ENCODE data around the gene INS.

Gene INS

GRCh38 chr11:2164081-2164480, 3.1 kb upstream of the INS start:
- DNase-seq = no peak

DNA sequence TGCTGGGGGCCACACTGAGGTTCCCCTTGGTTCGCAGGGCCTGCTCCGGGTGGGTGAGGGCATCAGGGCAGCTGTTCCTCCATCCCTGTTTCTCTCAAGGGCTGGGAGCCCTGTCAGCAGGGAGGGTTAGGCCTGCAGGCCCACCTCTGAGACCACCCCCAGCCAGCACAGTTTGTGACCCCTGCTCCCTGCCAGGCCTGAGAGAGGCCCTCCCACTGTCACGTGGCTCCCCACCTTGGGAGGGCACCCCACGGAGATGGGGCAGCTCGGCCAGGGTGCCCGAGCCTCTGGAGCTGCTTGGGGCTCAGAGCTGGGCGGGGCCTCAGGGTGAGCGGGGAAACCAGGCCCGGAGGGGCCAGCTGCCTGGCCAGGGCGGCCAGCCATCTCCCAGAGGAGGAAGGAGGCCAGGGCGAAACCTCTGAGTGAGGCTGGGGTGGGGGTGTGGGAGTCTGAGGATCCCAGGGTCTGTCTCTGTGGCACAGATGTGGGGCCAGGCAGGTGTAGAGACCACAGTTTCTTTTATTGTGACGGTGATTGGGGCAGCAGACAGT, 2.5 kb upstream of the INS start:
- DNase-seq = no peak

DNA sequence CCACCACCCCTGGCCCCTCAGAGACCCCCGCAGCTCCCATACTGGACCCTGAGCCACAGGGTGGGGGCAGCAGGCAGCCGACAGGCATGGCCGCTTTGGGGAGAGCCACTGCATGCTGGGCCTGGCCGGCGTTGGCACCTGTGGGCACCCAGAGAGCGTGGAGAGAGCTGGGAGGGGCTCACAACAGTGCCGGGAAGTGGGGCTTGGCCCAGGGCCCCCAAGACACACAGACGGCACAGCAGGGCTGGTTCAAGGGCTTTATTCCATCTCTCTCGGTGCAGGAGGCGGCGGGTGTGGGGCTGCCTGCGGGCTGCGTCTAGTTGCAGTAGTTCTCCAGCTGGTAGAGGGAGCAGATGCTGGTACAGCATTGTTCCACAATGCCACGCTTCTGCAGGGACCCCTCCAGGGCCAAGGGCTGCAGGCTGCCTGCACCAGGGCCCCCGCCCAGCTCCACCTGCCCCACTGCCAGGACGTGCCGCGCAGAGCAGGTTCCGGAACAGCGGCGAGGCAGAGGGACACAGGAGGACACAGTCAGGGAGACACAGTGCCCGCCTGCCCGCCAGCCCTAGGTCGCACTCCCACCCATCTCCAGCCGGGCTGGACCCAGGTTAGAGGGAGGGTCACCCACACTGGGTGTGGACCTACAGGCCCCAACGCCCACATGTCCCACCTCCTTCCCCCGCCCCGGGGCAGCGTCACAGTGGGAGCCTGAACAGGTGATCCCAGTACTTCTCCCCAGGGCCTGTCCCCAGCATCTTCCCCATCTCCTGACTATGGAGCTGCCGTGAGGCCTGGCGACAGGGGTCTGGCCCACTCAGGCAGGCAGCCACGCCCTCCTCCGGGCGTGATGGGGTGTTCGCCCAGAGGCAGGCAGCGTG, 1.2 kb downstream of the INS start:
- no peak for DNase-seq

- no peak for DNase-seq
Observed at GRCh38 chr11:2158966-2159365, 2.0 kb downstream of the INS start.

DNA sequence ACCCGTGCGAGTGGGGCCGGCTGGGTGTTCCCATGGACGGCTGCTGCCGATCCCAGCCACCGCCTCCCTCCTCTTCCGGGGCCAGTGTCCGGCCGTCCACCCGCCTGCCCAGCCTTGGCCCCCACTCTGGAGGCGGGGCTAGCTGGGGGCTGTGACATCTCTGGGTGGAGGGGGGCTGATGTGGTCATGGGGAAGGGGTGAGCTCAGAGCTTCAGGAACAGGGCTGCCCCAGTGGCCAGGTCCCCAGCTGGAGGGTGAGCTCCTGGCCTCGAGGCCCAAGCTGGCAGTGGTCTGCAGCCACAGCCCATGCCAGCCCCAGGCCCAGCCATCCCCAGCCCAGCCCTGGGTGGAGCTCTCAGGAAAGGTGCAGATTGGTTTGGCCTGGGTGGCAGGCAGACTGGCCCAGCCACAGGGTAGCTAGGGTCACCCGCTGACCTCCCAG, 2.7 kb downstream of the INS start:
- DNase-seq = no peak

DNA sequence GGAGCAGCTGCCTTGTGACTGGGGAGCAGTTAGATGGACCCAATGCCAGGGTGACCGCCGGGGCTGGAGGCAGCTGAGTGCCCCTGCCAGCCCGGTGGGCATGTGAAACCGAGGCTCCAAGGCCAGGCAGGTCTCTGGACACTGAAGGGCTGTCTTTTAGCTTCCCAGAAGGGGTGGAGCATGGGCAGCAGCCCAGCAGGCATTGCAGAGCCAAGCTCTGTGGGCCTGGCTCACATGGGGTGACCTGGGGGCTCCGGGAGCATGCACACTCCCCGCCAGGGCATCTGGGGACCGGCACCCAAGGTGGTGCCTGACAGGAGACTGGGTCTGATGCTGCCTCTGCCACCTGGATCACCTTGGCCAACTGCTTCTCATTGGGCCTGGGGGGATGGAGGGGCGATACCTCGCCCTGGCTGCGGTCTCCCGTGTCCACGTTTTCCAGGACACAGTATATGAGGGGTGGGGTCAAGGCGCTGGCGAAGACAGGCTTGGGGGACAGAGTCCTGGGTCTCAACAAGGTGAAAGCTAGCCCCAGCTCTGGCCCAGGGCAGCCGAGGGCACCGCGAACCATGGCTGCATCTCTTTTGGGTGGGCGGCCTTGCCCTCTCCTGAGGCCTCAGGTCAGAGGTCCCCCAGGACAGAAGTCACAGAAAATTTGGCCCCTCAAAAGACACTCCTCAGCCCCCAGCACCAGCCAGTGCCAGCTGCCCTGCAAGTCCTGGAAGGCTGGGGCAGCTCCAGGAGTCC, 3.5 kb downstream of the INS start:
- DNase-seq = no peak

DNA sequence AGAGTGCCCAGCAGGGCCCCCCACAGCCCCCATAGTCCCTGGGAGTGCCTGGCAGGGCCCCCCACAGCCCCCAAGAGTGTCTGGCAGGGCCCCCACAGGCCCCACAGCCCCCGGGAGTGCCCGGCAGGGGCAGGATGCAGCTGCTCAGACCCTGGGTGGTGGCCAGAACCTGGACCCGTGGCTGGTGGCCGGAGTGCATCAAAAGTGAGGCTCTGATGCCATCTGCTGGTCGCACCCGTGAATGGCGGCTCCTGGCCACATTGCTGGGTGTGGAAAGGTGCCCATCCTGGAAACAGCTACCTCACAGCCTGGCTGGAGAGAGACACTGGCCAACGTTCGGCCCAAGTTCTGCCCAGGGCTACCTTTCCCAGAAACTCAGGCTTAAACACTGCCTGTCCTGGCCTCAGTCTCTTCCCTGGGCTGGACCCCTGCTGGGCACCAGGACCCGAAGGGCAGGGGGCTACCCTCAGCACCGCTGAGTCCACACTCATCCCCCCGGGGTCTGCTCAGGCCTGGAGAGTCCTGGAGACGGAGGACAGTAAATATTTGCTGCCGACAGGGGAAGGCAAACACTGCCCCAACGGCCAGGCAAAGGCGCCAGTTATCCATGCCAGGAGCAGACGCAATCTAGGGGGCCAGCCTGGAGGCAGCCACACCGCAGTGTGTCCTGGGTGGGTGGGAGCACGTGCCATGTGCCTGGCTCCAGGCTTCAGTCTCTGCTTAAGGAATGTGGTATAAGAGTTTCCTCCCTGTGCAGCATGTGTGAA, 4.4 kb downstream of the INS start:
- peak; percentile 83 for DNase-seq

DNA sequence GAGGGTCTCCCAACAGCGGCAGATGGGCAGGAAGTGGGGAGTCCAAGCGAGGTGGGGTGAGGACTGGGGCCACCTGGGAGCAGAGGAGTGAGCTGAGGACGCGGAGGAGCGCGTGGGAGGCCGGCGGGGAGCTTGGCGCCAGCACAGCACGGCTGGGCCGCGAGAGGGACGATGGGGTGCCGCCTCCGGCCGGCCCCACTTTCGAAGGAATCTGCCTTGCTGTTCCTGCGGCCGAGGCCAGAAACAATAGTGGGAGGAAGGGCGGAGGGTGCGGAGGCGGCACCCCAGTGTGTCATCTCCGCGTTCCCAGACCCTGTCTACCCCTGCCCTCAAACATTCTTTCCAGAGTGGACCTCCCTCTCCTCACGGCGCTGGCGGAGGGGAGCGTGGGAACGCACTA, 5.5 kb downstream of the INS start:
- DNase-seq = no peak

DNA sequence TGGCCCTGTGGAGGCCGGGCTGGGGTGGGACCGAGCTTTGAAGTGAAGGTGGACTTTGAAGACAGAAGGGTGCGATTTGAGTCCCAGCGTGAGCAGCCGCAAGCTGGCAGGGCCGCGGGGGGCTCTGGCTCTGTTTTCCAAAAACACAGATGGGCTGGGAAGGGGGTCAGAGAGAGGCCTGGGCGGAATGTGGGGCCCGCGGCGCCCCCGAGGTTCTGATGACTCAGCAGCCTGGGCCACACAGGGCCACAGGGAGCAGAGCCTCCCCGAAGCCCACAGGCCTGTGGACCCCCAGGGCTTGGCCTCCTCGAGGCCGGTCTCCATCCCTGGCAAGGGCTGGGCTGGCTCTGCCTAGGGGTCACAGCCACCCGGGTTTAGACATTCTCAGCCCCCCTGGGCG, 6.1 kb downstream of the INS start:
- no peak for DNase-seq

DNA sequence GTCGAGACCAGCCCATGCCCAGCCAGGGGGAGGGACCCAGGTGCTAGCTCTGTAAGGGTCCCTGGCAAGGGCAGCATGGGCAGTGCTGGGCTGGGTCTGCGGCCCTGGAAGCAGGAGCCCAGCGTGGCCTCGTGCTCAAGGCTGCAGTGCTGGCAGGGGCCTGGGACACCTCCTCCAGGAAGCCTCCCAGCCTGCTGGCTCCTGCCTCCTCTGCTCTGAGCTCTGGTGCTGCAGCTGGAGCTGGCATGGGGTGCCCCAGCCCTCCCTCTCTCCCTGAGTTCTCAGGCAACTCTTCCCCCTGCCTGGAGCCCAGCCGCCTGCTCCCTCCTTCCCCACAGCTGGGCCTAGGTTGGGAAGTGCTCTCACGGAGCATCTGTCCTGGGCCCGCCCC, 6.8 kb downstream of the INS start:
- DNase-seq = no peak

DNA sequence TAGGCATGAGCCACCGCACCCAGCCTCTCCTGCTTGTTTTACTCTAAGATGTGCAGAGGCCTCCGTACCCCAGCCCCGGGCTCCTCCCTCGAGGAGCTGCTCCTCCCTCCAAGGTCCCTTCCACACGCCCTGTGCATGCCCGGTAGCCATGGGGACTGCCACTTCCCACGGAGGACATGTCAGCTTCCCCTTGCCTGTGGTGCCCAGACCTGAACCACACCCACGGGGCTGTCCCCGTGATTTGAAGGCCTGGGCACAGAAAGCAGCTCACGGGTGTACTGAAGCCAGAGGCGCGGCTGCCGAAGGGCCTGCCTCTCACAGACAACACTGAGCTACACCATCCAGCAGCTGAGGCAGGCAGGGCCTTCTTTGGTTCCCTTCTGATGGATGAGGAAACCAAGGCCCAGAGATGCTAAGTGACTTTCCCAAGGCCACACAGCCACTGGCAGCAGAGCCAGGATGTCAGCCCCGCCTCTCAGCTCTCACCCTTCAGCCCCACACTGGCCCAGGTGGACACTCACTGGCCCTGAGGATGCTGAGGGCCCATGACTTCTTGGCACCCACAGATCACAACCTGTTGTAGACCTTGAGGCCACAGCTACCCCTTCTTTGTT, 7.3 kb downstream of the INS start:
- no peak for DNase-seq

DNA sequence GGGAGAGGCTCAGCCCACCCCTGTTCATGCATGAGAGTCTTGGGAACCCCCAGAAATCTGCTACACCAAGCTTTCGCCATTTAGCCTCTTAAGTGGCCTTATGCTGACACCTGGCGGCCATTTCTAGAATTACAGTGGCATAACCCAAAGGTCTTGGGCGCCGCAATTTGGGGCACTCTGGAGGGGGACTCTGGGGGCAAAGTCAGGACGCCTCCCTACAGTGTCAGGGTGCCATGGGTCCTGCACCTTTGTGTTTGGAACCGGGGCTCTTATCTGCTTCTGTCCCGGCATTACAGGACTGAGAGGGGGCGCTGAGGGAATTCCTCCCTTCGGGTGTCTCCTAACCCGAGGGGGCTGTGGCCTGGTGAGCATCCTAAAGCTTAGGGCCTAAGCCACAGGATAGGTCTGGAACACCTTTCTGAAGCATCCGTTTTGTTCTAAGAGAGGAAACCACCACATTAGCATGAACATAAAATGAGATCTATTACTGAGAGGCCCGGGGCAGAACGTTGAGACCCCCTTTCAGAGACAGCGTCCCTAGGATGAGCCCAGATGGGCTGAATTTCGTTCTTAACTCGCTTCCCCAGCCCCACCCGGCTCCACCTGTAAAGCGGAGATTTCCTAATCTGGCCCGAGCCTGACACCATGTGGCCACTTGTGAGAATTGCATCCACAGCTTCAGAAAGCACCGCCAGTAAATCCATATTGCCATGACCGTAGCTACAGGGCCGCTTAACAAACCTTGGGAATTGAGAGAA, 9.3 kb downstream of the INS start:
- peak; percentile 87 for DNase-seq

DNA sequence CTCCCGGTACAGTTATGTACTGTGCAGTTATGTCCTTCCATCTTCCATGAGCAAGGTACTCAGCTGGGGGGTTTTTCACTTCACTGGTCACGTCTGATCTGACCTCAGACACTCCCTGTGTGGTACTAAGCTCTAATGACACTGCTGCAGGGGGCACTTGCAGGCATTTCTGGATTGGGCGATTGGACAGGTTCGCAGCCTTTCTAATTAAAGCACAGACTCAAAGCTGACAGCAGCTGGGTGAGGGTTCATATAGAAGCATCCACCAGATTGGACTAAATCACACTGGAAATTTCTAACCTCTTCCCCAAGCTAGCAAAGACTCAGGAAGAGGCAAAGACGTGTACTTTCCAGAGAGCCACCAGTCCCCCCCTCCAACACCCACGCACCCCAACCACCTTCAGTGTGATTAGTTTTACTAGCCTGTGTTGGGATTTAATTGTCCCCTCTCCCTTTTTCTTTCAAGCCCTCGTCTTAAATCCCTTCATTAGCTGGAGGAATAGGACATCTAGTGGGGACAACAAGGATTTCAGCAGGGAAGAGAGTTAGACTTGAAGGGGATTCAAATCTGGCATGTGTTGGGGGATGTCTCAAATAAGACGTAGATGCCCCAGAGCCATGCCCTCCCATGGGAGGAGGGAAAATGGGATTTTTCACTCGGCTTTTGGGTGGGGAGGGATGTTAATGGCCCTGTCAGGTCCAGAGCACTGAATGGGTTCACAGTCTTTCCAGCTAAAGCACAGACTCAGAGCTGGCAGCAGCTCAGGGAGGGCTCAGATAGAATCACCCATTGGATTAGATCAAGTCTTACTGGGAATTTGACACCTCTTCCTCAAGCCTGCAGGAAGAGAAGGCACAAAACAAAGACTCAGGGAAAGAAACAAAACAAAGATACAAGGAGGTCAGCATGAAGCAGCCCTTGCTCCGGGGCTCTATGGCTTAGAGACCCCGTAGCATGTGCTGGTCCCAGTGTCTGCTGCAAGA, 10.9 kb downstream of the INS start:
- DNase-seq = no peak

DNA sequence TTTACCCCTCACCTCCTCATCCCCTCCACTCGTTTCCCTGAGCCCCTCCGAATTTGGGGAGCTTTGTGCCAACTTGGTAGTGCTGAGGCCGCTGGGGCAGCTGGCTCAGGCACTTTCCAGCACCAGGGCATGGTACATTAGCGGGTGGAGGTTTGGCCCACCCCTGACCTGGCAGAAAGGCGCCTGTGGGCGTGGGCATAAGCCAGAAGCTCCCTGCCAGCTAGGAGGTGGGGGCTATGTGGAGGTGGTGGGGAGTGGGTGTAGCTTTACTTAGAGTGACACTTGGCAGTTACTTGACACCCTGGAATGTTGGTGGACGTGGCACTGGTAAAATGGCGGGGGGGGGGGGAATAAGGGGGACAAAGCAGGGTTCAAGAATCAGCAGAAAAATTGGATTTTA, 11.5 kb downstream of the INS start:
- DNase-seq = peak; percentile 69

DNA sequence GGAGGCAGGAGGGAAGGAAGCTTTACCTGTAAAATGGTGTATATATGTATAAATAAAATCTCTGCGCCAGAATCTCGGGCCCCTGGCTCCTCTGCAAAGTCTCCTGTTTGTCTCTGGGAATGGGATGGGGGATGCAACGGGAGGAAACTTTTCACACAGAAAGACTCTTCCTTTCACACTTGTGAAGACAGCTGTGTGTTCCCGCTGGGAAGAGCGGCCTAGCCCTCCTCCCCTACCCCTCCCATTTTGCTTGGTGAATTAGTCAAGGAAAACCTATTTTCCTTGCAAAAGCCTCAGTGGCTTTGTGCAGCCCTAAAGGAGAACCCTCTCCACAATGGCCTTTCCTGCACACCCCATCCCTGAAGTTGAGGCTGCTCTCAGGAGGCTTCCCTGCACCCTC, 12.4 kb downstream of the INS start:
- no peak for DNase-seq

DNA sequence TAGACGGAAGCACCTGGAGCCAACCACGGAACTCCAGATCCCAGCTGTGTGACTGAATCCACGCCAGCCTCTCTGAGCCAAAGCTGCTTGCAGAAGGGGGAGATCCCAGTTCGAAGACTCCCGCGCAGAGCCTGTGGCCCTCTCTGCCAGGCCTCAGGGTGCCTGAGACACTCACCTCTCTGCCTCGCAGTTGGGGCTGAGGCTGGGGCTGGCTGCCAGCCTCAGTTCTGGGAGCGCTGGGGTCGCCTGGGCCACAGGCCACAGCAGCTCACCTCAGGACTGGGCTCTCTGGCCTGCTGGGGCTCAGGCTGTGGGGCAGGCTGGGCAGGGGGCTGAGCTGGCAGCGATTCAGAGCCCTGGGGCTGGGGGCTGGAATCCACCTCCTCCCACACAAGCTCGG, 13.6 kb downstream of the INS start:
- no peak for DNase-seq

DNA sequence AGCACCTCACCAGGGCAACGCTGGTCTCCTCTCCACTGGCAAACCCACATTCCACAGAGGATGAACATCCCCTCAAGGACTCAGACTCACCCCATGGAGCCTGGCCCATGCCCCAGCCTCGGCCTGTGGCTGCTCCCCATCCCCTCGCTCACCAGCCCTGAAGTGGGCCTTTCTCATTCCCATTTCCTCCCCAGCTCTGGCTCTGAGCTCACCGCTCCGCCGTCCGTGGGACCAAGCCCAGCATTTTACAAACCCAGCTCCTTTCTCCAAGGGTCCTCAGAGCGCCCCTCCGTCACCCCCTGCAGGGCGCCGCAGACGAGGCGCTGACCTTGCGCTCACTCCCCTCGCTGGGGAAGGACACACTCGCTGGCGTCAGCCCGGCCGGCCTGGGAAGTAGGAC, 15.0 kb downstream of the INS start:
- DNase-seq = no peak

DNA sequence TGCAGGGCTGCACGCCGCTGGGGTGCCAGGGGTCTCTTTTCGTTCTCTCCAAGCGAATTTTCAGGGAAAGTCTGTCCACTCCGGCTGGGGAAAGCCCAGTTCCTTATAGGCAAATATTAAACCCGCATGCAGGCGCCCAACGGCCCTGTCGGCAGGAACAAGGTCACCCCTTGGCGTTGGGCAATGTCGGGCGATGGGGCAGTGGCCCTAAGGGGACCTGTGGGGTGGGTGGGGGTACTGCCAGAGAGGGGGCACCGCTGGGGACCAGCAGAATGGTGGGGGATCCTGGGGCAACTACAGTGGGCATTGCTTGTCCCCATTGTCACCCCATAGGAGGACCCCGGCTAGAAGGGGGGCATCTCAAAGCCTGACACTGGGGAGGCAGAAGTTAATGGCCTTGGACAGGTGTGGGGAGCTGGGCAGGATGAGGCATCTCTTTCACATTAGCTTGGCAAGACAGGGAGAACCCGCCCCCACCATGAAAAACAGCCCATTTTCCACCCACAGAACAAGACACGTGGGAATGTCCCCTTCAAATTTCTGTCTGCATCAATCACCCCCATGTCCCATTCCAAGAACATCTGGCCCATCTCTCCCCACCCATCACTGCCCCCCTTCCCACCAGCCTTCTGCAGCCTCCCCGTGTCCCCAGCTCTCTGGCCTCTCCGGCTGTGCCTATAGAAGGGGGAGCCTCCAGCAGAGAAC, 16.3 kb downstream of the INS start:
- no peak for DNase-seq

DNA sequence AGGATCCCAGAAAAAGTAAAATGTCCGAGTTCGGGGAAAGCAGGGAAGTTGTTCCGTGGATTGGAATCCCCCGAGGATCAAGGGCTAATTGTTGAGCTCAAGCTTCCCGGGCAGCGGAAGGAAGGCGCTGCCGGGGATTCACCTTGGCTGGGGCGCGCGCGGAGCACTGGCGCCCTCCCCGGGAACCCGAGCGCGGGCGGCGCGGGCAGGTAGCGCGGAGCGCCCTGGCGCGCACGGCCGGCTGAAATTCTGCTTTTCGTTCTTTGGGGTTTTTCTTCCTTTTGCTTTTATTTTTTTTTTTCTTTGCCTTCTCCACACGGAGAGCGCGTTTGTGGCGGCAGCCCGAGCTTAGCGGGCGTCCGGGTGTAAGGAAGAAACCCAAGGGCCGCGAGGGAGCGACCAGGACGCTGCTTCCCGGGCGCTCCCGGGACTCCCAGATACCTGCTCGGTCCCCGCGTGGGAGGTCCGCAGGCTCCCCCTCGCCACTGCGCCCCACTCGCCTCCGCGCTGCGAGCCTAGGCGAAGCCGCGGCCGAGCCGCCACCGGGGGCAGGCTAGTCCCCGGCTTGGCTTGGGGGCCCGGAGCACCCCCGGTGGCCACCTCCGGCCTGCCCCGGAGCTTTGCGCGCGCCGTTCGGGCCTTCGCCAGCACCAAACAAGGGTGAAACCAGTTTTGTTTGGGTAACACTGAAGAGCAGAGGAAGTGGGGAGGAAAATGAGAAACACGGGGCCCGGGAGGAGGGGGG, 17.0 kb downstream of the INS start:
- no peak for DNase-seq

- DNase-seq = no peak
Observed at GRCh38 chr11:2143477-2143798, 17.6 kb downstream of the INS start.

Data from femur (tissue), 1 donor.